K562 (cell line): ENCODE results near the gene LRRC39. TPM values are rescaled to one million over a fixed set of nuclear protein-coding genes. Genes with fewer than 3 reads are reported as not detected.

Experiments
- ADNP ChIP-seq: fragments of 200-800 bp; sonication (Bioruptor generic); IDR thresholded peaks from 2 replicates; pipeline ENCODE4 v1.6.1; 2016; ENCODE audit warnings: missing genetic modification characterization, missing compliant biosample characterization
- ATF6 ChIP-seq: sonication (generic); formaldehyde crosslinking; IDR thresholded peaks from 2 replicates; pipeline ENCODE4 v1.4.0; 2020; ENCODE audit warnings: mild to moderate bottlenecking, missing genetic modification reagents
- HDGF ChIP-seq: fragments of 450-650 bp; IDR thresholded peaks from 2 replicates; pipeline ENCODE4 v1.6.1; 2016
- HMG20A ChIP-seq: fragments of 450-650 bp; formaldehyde crosslinking; conservative IDR thresholded peaks from 2 replicates; pipeline ENCODE4 v1.4.0; 2020; ENCODE audit warnings: mild to moderate bottlenecking, mixed read lengths
- HNRNPH1 ChIP-seq: fragments of 200-400 bp; formaldehyde crosslinking; optimal IDR thresholded peaks from 2 replicates; pipeline ENCODE3; 2017; ENCODE audit warnings: low read depth, mild to moderate bottlenecking, low read length, moderate library complexity
- NFATC3 ChIP-seq: fragments of 450-650 bp; IDR thresholded peaks from 2 replicates; pipeline ENCODE4 v1.6.1; 2017; ENCODE audit warnings: mild to moderate bottlenecking
- POLR3G ChIP-seq: IDR thresholded peaks from 2 replicates; pipeline ENCODE4 v1.6.1; 2011; ENCODE audit not compliant: insufficient read length, insufficient replicate concordance; ENCODE audit errors: extremely low read depth
- SIN3A ChIP-seq, 2 experiments: fragments of 150-350 bp in 1 of 2; IDR thresholded peaks; 2 replicates each; pipeline ENCODE4 v1.6.1; 2011 to 2016; ENCODE audit warnings: borderline replicate concordance in 2 of 2, low read depth in 2 of 2, low read length in 2 of 2, mild to moderate bottlenecking in 2 of 2, moderate library complexity in 2 of 2; ENCODE audit not compliant: control insufficient read depth in 1 of 2
- SRSF9 ChIP-seq: fragments of 200-400 bp; formaldehyde crosslinking; IDR thresholded peaks from 2 replicates; pipeline ENCODE4 v1.6.1; 2017; ENCODE audit warnings: low read depth, low read length, borderline replicate concordance
- TOE1 ChIP-seq, 2 experiments: fragments of 450-650 bp in 1 of 2; sonication (generic) in 1 of 2; formaldehyde crosslinking in 1 of 2; IDR thresholded peaks; 2 replicates each; pipeline versions ENCODE4 v1.7.1 to v1.8.0; 2016 to 2022; ENCODE audit warnings: borderline replicate concordance in 2 of 2, mild to moderate bottlenecking in 2 of 2, antibody characterized with exemption in 1 of 2, inconsistent platforms in 1 of 2, low read depth in 1 of 2, missing genetic modification reagents in 1 of 2, moderate library complexity in 1 of 2
- USF2 ChIP-seq: sonication (generic); formaldehyde crosslinking; IDR thresholded peaks from 2 replicates; pipeline ENCODE4 v1.5.0; 2020; ENCODE audit warnings: missing genetic modification reagents
- YY1 ChIP-seq, 3 experiments: IDR thresholded peaks; 2 replicates each; pipeline ENCODE4 v1.6.1; 2011; ENCODE audit warnings: low read length in 2 of 3, mild to moderate bottlenecking in 2 of 3, moderate library complexity in 2 of 3, borderline replicate concordance in 1 of 3, control low read depth in 1 of 3, low read depth in 1 of 3; ENCODE audit not compliant: insufficient read depth in 3 of 3, insufficient replicate concordance in 2 of 3, control insufficient read depth in 1 of 3, insufficient read length in 1 of 3; ENCODE audit errors: extremely low read depth in 1 of 3
- ZBTB1 ChIP-seq: sonication (generic); formaldehyde crosslinking; IDR thresholded peaks from 2 replicates; pipeline ENCODE4 v1.8.1; 2023; ENCODE audit warnings: missing genetic modification reagents, low read depth, mild to moderate bottlenecking, borderline replicate concordance
- ZFPM2 ChIP-seq: fragments of 250-450 bp; sonication (Bioruptor Pico); IDR thresholded peaks from 2 replicates; pipeline ENCODE4 v1.5.1; 2022; ENCODE audit warnings: mild to moderate bottlenecking
- ZNF280B ChIP-seq: fragments of 250-450 bp; sonication (Bioruptor Pico); IDR thresholded peaks from 2 replicates; pipeline ENCODE4 v1.5.1; 2021; ENCODE audit warnings: mild to moderate bottlenecking
- ZNF445 ChIP-seq: fragments of 250-450 bp; sonication (Bioruptor Pico); IDR thresholded peaks from 2 replicates; pipeline ENCODE4 v1.4.0; 2020; ENCODE audit warnings: low read depth, mild to moderate bottlenecking, moderate library complexity
- ZNF561 ChIP-seq: fragments of 450-650 bp; formaldehyde crosslinking; conservative IDR thresholded peaks from 2 replicates; pipeline ENCODE4 v1.4.0; 2020; ENCODE audit warnings: mild to moderate bottlenecking, moderate library complexity
- ZNF696 ChIP-seq: fragments of 250-450 bp; sonication (Bioruptor Pico); conservative IDR thresholded peaks from 2 replicates; pipeline ENCODE4 v1.4.0; 2020; ENCODE audit warnings: mild to moderate bottlenecking, moderate library complexity
- ZNF75A ChIP-seq: fragments of 450-650 bp; formaldehyde crosslinking; IDR thresholded peaks from 2 replicates; pipeline ENCODE4 v1.4.0; 2020; ENCODE audit warnings: mild to moderate bottlenecking
- ZNF778 ChIP-seq: fragments of 450-650 bp; formaldehyde crosslinking; IDR thresholded peaks from 2 replicates; pipeline ENCODE4 v1.4.0; 2020; ENCODE audit warnings: mild to moderate bottlenecking, moderate library complexity
- polyA plus RNA-seq, 8 experiments: library from polyadenylated mRNA; depleted of rRNA in 4 of 8; stranded (reverse) in 5 of 8; unstranded in 3 of 8; fragments of >200 nt; fragmentation: Nextera tagmentation in 2 of 8; fragmentation: Illumina TruSeq in 1 of 8; extraction: Ambion mirVana in 2 of 8; extraction: Trizol in 1 of 8; gene quantifications; 2 replicates each; pipeline versions ENCODE4 v1.2.1 to v1.2.3, GENCODE V29; 2011 to 2014; ENCODE audit warnings: inconsistent platforms in 1 of 8, missing spikeins in 1 of 8
- total RNA-seq, 7 experiments: library from RNA; depleted of rRNA in 6 of 7; stranded (reverse); fragments of >200 nt in 6 of 7; fragmentation: Illumina TruSeq in 2 of 7; extraction: Trizol in 2 of 7; gene quantifications; 2 replicates each; pipeline versions ENCODE4 v1.2.1 to v1.2.3, GENCODE V29; 2011 to 2021; ENCODE audit warnings: low replicate concordance in 1 of 7
- TF ChIP-seq, protein P1 (sequence below): fragments of 250-450 bp; sonication (Bioruptor Pico); IDR thresholded peaks from 2 replicates; pipeline ENCODE4 v1.8.0; 2021; ENCODE audit warnings: borderline replicate concordance, mild to moderate bottlenecking, moderate library complexity; ENCODE audit not compliant: poor library complexity, severe bottlenecking

The LRRC39 gene
- total and polyA plus RNA-seq, 9 of the 15 experiments (the other 6 are each of a cell fraction or from before 2014, with no cell fraction given): 1.00 to 3.1 (median 1.3) TPM

- TF ChIP-seq ZNF280B (CRISPR knock-in tag) (no peak), NFATC3 (no peak), ZBTB1 (CRISPR knock-in tag) (peak; percentile 58; the same call in 1 of the 2 replicates), SIN3A (IDR thresholded peaks at IDR 0.05; ENCODE audit: borderline replicate concordance in 2 of 2, control insufficient read depth in 1 of 2, low read depth in 2 of 2, low read length in 2 of 2) (peak; percentile 85 to 98), ZNF445 (no peak), ADNP (tag) (no peak), ZNF75A (no peak), HNRNPH1 (no peak), YY1 (IDR thresholded peaks at IDR 0.05; ENCODE audit: borderline replicate concordance in 1 of 3, control insufficient read depth in 1 of 3, extremely low read depth in 1 of 3, insufficient read depth in 3 of 3, insufficient read length in 1 of 3, insufficient replicate concordance in 2 of 3, low read depth in 1 of 3, low read length in 2 of 3) (peak; percentile 97 to 99 (median 99)), ATF6 (CRISPR knock-in tag) (no peak; the same call in 1 of the 2 replicates), USF2 (no peak), TOE1 (IDR thresholded peaks at IDR 0.05; ENCODE audit: borderline replicate concordance) (peak; percentile 93), TOE1 (CRISPR knock-in tag; IDR thresholded peaks at IDR 0.05; ENCODE audit: borderline replicate concordance, low read depth) (no peak), SRSF9 (no peak), ZNF778 (CRISPR knock-in tag) (no peak), ZNF696 (CRISPR knock-in tag) (no peak), ZFPM2 (CRISPR knock-in tag) (no peak), POLR3G (no peak), HDGF (0 out of 2 replicates have a peak, but pooled peaks have one; percentile 35), HMG20A (no peak), ZNF561 (CRISPR knock-in tag) (no peak)
- TF ChIP-seq, protein P1, sequence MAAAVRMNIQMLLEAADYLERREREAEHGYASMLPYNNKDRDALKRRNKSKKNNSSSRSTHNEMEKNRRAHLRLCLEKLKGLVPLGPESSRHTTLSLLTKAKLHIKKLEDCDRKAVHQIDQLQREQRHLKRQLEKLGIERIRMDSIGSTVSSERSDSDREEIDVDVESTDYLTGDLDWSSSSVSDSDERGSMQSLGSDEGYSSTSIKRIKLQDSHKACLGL (CRISPR knock-in tag): peak; percentile 90
These were observed 45.2 kb downstream of the LRRC39 start, which contains the start of the genes SASS6 and TRMT13 (continued) for GRCh38 chr1:100132566-100133477.
